ENCODE data around the gene ZDHHC13.

DNA sequence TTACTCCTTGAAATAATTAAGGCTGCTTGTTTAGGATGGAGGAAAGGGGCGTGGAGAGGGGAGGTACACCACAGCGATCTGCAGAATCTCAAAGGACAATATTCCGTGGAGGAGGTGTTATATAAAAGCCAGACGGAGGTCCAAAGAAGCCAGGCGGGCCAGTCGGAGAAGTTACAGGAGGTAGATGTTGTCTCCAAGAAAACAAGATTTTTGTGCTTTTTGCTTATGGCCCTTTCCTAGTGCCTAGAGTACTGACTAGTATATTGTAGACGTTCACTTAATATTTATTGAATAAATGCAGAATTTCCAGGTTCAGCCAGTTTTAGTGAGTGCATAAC, 761 bp downstream of the ZDHHC13 start:
- TF ChIP-seq POLR2A (IDR thresholded peaks at IDR 0.05): no peak
- TF ChIP-seq, protein P1, sequence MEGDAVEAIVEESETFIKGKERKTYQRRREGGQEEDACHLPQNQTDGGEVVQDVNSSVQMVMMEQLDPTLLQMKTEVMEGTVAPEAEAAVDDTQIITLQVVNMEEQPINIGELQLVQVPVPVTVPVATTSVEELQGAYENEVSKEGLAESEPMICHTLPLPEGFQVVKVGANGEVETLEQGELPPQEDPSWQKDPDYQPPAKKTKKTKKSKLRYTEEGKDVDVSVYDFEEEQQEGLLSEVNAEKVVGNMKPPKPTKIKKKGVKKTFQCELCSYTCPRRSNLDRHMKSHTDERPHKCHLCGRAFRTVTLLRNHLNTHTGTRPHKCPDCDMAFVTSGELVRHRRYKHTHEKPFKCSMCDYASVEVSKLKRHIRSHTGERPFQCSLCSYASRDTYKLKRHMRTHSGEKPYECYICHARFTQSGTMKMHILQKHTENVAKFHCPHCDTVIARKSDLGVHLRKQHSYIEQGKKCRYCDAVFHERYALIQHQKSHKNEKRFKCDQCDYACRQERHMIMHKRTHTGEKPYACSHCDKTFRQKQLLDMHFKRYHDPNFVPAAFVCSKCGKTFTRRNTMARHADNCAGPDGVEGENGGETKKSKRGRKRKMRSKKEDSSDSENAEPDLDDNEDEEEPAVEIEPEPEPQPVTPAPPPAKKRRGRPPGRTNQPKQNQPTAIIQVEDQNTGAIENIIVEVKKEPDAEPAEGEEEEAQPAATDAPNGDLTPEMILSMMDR (IDR thresholded peaks at IDR 0.05): no peak

All from esophagus squamous epithelium (tissue), 4 donors.